Liver (tissue), 9 donors: ENCODE measurements around the gene PLXND1. TPM values are rescaled to one million over a fixed set of nuclear protein-coding genes. Genes with fewer than 3 reads are reported as not detected.

Source experiments
- DNase-seq: peaks from one replicate; pipeline ENCODE4 v3.0.0-alpha.2; 2017; ENCODE audit warnings: low spot score
- H3K27ac ChIP-seq, 2 donors: one replicate each; pipeline ENCODE4 v1.7.0; 2013; ENCODE audit warnings: inconsistent platforms in 2 of 2, low read length in 2 of 2, control low read depth in 1 of 2, low read depth in 1 of 2, mild to moderate bottlenecking in 1 of 2
- H3K27me3 ChIP-seq, 4 donors: one replicate each; pipeline versions ENCODE4 v1.6.1 to v1.7.0; 2013; ENCODE audit warnings: low read length in 3 of 4, inconsistent platforms in 1 of 4, mild to moderate bottlenecking in 1 of 4, moderate library complexity in 1 of 4; ENCODE audit not compliant: control insufficient read depth in 4 of 4, insufficient read depth in 4 of 4
- H3K36me3 ChIP-seq, 4 donors: one replicate each; pipeline versions ENCODE4 v1.6.1 to v1.7.0; 2013; ENCODE audit warnings: low read length in 3 of 4, mild to moderate bottlenecking in 3 of 4, low read depth in 1 of 4, moderate library complexity in 1 of 4; ENCODE audit not compliant: control insufficient read depth in 4 of 4, insufficient read depth in 3 of 4
- H3K4me1 ChIP-seq, 4 donors: one replicate each; pipeline versions ENCODE4 v1.6.1 to v1.7.0; 2013; ENCODE audit warnings: low read length in 3 of 4, mild to moderate bottlenecking in 3 of 4, moderate library complexity in 1 of 4; ENCODE audit not compliant: control insufficient read depth in 4 of 4, insufficient read depth in 4 of 4
- H3K4me3 ChIP-seq, 3 donors: one replicate each; pipeline versions ENCODE4 v1.6.1 to v1.7.0; 2013; ENCODE audit warnings: low read length in 3 of 3, control low read depth in 1 of 3, low read depth in 1 of 3, mild to moderate bottlenecking in 1 of 3
- H3K9ac ChIP-seq, 2 donors: one replicate each; pipeline ENCODE4 v1.7.0; 2013; ENCODE audit warnings: low read length in 2 of 2, mild to moderate bottlenecking in 2 of 2, moderate library complexity in 2 of 2, control low read depth in 1 of 2, low read depth in 1 of 2
- H3K9me3 ChIP-seq, 4 donors: one replicate each; pipeline versions ENCODE4 v1.6.1 to v1.7.0; 2013; ENCODE audit warnings: low read length in 3 of 4; ENCODE audit not compliant: control insufficient read depth in 4 of 4
- ATF3 ChIP-seq: IDR thresholded peaks from 2 replicates; pipeline ENCODE4 v1.6.1; 2016; ENCODE audit warnings: antibody characterized with exemption
- CTCF ChIP-seq: fragments of 150-350 bp; IDR thresholded peaks from 2 replicates; pipeline ENCODE4 v1.5.1; 2017; ENCODE audit warnings: improper control_type of control experiment, low read depth, low read length; ENCODE audit not compliant: missing input control
- EGR1 ChIP-seq, 2 donors: IDR thresholded peaks; 2 replicates each; pipeline ENCODE4 v1.6.1; 2016 to 2018; ENCODE audit warnings: antibody characterized with exemption in 2 of 2, low read depth in 2 of 2
- FOXA1 ChIP-seq: IDR thresholded peaks from 2 replicates; pipeline ENCODE4 v1.6.1; 2016; ENCODE audit warnings: antibody characterized with exemption
- FOXA2 ChIP-seq: IDR thresholded peaks from 2 replicates; pipeline ENCODE4 v1.6.1; 2016; ENCODE audit warnings: antibody characterized with exemption
- GABPA ChIP-seq, 2 donors: IDR thresholded peaks in 1 of 2; conservative IDR thresholded peaks in 1 of 2; 2 replicates each; pipeline ENCODE4 v1.6.1; 2016; ENCODE audit warnings: antibody characterized with exemption in 2 of 2, mild to moderate bottlenecking in 1 of 2, moderate library complexity in 1 of 2
- HNF4A ChIP-seq, 2 donors: conservative IDR thresholded peaks; 2 replicates each; pipeline ENCODE4 v1.6.1; 2016; ENCODE audit warnings: antibody characterized with exemption in 2 of 2, mild to moderate bottlenecking in 2 of 2
- JUND ChIP-seq, 2 donors: IDR thresholded peaks; 2 replicates each; pipeline ENCODE4 v1.6.1; 2016; ENCODE audit warnings: antibody characterized with exemption in 2 of 2
- RXRA ChIP-seq, 2 donors: IDR thresholded peaks; 2 replicates each; pipeline ENCODE4 v1.6.1; 2017 to 2018; ENCODE audit warnings: antibody characterized with exemption in 2 of 2, mild to moderate bottlenecking in 1 of 2
- SP1 ChIP-seq: IDR thresholded peaks from 2 replicates; pipeline ENCODE4 v1.6.1; 2018; ENCODE audit warnings: antibody characterized with exemption, mild to moderate bottlenecking
- TAF1 ChIP-seq: conservative IDR thresholded peaks from 2 replicates; pipeline ENCODE4 v1.6.1; 2016; ENCODE audit warnings: antibody characterized with exemption, mild to moderate bottlenecking
- ZBTB33 ChIP-seq: IDR thresholded peaks from 2 replicates; pipeline ENCODE4 v1.6.1; 2016; ENCODE audit warnings: antibody characterized with exemption
- WGBS: extraction: QIAGEN DNeasy Blood & Tissue Kit; methylation state at CpG from one replicate; pipeline ENCODE4 v1.1.7; 2013; 5-methylcytosine and 5-hydroxymethylcytosine counted together
- polyA plus RNA-seq, 2 donors: library from polyadenylated mRNA; stranded (reverse) in 1 of 2; unstranded in 1 of 2; fragments of 200-250 nt in 1 of 2; fragments of >200 nt in 1 of 2; fragmentation: Nextera tagmentation in 1 of 2; extraction: Ambion mirVana in 1 of 2; gene quantifications; one replicate each; pipeline versions ENCODE4 v1.2.1 to v1.2.3, GENCODE V29; 2013 to 2015
- total RNA-seq, 2 donors: library from RNA; depleted of rRNA; stranded (reverse); fragments of >200 nt; gene quantifications; one replicate each; pipeline ENCODE4 v1.2.3, GENCODE V29; 2014
- donor health status: healthy.
- donor health status: healthy.
- donor health status: healthy.
- donor health status: healthy.
- donor health status: healthy.

Gene PLXND1
- total and polyA plus RNA-seq, 4 donors = 10.4 to 50.2 (median 32.8) TPM

DNA sequence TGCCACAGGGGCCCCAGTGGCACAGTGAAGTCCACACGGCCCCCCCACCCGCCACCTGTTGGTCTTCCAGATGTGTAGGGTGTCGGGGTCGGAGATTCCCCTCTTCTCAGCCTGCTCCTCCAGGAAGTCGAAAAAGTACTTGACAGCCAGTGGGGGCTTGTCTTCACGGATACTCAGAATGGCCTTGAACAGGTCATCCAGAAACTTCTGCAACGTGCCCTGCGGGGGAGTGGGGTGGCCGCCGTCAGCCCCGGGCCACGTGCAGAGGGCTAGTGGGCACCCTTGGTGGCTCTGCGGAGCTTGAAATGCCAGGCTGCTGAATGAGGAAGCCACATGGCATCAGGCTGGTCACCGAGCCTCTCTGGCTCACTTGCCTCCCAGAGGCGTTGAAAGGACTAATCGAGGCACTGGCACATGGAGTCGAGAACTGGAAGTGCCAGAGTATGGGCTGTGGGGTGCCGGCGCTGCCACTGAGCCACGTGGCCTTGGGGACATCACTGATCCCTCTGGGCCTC is 46.9 kb downstream of the PLXND1 start:
- Histone ChIP-seq H3K9ac (no peak overlapping the region), H3K4me3 (no peak overlapping the region), H3K27ac (no peak overlapping the region), H3K27me3 (no peaks in the 10 kb centered on the region), H3K36me3 (peaks cover 0 to 1% (median 0%) of the 10 kb centered on the region in 4 donors), H3K4me1 (peaks cover 0 to 6% (median 0%) of the 10 kb centered on the region in 4 donors), H3K9me3 (no peaks in the 10 kb centered on the region)
- no peak for DNase-seq
- 89% methylated on average over 20 of the region's 20 CpGs for WGBS
- TF ChIP-seq JUND (IDR thresholded peaks at IDR 0.05) (no peak), TAF1 (no peak), RXRA (IDR thresholded peaks at IDR 0.05) (no peak), FOXA2 (no peak), ATF3 (no peak), GABPA (IDR thresholded peaks at IDR 0.05 in 1 of 2, conservative IDR thresholded peaks at IDR 0.05 in 1 of 2) (no peak), HNF4A (conservative IDR thresholded peaks at IDR 0.05) (no peak)

DNA sequence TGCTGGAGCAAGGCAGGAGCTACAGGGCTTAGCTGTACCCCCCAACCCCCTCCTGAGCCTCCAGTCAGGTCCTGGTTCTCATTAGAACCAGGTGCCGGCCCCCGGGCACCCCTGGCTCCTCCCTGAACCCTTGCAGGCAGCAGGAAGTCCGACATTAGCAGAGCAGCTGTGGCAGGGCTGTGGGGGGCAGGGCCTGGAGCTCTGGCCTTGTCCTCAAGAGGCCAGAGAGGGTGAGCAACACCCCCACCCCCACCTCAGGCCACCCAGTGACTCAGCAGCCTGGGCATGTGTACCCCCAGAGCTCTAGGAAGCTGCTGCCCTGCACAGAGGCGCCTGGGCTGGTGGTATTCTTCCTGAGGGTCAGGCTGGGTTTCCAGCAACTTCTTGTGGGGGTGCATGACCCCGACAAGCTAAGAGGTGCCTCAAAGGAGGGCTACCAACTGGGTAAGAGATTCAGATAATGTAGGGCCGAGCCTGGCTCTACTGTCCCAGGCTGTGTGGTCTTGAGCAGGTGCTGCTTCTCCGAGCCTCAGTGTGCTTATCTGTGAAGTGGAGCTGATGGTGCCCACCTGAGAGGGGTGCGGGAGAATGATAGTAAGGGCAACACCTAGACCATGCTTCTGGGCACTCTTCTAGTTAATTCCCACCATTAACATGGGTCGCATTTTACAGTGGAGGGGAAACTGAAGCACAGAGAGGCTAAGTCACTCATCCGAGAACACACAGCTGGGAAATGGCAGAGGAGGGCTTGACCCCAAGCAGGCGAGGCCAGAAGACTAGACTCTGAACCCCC is 47.5 kb downstream of the PLXND1 start:
- peaks cover 0 to 6% (median 0%) of the 10 kb centered on the region in 4 donors for H3K4me1 ChIP-seq
- no peak for TF ChIP-seq SP1
- TF ChIP-seq FOXA2 = no peak
- TF ChIP-seq ZBTB33 = no peak
- TF ChIP-seq EGR1 (IDR thresholded peaks at IDR 0.05; ENCODE audit: low read depth in 2 of 2) = no peak
- no peak for TF ChIP-seq GABPA (IDR thresholded peaks at IDR 0.05 in 1 of 2, conservative IDR thresholded peaks at IDR 0.05 in 1 of 2)
- no peak overlapping the region for H3K27ac ChIP-seq
- no peaks in the 10 kb centered on the region for H3K27me3 ChIP-seq
- no peaks in the 10 kb centered on the region for H3K9me3 ChIP-seq
- H3K36me3 ChIP-seq = peaks cover 0 to 1% (median 0%) of the 10 kb centered on the region in 4 donors
- DNase-seq = no peak
- no peak overlapping the region for H3K9ac ChIP-seq
- 81% methylated on average over 11 of the region's 11 CpGs for WGBS
- H3K4me3 ChIP-seq = no peak overlapping the region

- H3K27ac ChIP-seq = no peak overlapping the region
- H3K36me3 ChIP-seq = peaks cover 0 to 1% (median 0%) of the 10 kb centered on the region in 4 donors
- DNase-seq = no peak
- H3K9ac ChIP-seq = no peak overlapping the region
- H3K27me3 ChIP-seq = no peaks in the 10 kb centered on the region
- H3K9me3 ChIP-seq = no peaks in the 10 kb centered on the region
- no peak overlapping the region for H3K4me3 ChIP-seq
- H3K4me1 ChIP-seq = peaks cover 0 to 12% (median 0%) of the 10 kb centered on the region in 4 donors
- 84% methylated on average over 15 of the region's 15 CpGs for WGBS
- TF ChIP-seq TAF1 (no peak), SP1 (no peak), CTCF (no peak), FOXA2 (no peak), FOXA1 (no peak), JUND (IDR thresholded peaks at IDR 0.05) (no peak), HNF4A (conservative IDR thresholded peaks at IDR 0.05) (no peak), RXRA (IDR thresholded peaks at IDR 0.05) (no peak), ZBTB33 (no peak)
These were observed 48.2 kb downstream of the PLXND1 start for GRCh38 chr3:129558081-129558771.
